B cell (primary cell): ENCODE results near the gene AP1AR.

Experiments used
- EZH2 ChIP-seq: IDR thresholded peaks from 2 replicates; pipeline ENCODE4 v1.6.1; 2012; ENCODE audit warnings: borderline replicate concordance, low read depth, mild to moderate bottlenecking, moderate library complexity, low read length; ENCODE audit not compliant: insufficient read depth, poor library complexity, severe bottlenecking
- TF ChIP-seq, protein P1 (sequence below): fragments of 200-600 bp; IDR thresholded peaks from one replicate; pipeline ENCODE4 v1.8.0; 2022; ENCODE audit warnings: antibody characterized with exemption, mild to moderate bottlenecking

DNA sequence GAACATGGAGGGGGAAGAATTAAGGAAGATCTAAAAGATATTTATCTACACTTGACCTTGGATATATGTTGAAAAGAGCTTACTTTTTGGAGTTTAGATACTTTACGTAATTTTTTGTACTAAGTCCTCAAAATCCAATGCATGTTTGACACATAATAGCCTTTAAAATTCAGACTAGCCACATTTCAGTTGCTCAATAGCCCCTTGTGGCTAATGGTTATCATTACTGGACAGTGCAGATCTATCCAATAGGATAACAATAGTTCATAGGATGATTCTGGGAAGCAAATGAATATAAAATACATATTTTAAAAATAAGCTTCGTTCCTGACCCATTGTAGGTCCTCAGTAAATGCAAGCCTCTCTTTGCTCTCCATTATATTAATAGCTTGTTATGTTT is 13.8 kb downstream of the AP1AR start:
- TF ChIP-seq, protein P1, sequence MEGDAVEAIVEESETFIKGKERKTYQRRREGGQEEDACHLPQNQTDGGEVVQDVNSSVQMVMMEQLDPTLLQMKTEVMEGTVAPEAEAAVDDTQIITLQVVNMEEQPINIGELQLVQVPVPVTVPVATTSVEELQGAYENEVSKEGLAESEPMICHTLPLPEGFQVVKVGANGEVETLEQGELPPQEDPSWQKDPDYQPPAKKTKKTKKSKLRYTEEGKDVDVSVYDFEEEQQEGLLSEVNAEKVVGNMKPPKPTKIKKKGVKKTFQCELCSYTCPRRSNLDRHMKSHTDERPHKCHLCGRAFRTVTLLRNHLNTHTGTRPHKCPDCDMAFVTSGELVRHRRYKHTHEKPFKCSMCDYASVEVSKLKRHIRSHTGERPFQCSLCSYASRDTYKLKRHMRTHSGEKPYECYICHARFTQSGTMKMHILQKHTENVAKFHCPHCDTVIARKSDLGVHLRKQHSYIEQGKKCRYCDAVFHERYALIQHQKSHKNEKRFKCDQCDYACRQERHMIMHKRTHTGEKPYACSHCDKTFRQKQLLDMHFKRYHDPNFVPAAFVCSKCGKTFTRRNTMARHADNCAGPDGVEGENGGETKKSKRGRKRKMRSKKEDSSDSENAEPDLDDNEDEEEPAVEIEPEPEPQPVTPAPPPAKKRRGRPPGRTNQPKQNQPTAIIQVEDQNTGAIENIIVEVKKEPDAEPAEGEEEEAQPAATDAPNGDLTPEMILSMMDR, result no peak
- no peak for TF ChIP-seq EZH2
